ENCODE measurements around the gene GIMAP5. TPM values are rescaled to one million over a fixed set of nuclear protein-coding genes. Genes with fewer than 3 reads are reported as not detected.

Gene GIMAP5
- total and polyA plus RNA-seq, 2 of the 13 experiments (the other 11 are each of a cell fraction or from before 2014, with no cell fraction given) = not detected

DNA sequence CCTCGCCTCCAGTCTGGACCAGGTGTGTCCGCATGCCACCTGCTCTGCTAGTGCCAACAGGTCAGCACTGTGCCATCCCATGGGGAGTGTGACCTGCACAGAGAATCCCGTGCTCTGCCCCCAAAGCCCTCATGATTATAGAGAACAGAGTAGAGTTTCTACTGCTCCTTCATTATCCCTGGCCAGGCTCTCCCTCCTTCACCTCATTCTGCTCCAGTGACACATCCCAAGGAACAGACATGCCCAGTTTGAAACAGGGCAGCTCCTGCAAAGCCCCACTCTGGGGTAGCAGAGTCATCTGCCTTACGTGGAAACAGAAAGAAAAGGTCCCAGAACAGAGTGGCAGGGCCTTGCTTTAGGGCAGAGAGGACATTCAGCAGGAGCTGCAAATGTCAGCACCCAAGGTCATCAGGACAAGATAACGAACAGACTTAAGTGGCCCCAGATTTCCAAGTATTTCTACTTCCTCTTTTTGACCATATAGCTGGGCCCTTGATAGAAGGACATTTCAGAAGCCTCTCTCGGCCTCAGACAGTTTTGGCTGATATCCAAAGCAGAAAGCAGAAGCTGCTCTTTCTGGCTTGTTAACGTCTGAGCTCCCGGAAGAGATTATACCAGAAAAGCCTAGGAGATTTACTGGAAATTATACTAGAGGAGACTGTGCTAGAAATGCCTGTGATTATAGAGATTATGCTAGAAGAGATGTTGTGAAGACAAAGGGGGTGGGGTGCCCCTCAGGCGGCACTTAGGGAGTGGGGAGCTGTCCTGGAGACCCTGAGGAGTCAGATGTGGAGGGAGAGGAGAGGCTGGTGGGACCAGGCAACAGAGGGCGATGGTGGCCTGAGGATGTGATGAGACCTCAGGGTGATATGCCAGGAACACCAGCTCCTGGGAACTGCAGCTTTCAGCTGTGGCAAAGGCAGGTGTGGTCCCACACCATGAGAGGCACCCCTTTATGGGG lies 50.4 kb downstream of the GIMAP5 start (continued):
- no peak for TF ChIP-seq TEF (CRISPR knock-in tag; IDR thresholded peaks at IDR 0.05)

GRCh38 chr7:150788474-150789269 lies 51.5 kb downstream of the GIMAP5 start:
- CTCF ChIA-PET (ENCODE audit: low intra/inter-chr PET ratio, low total read pairs) = no interaction called here
- Histone ChIP-seq H3K4me1 (ENCODE audit: insufficient read depth, low read length) (peaks cover 17% of the 10 kb centered on the region), H3K9ac (ENCODE audit: insufficient read depth, low read depth, low read length) (no peak overlapping the region), H2AFZ (ENCODE audit: low read length) (no peak overlapping the region), H3K4me3 (replicated peaks in 1 of 3; ENCODE audit: insufficient read depth in 1 of 3, low read depth in 2 of 3, low read length in 3 of 3) (no peak overlapping the region), H3K79me2 (ENCODE audit: insufficient read depth, low read length) (no peaks in the 10 kb centered on the region), H3K36me3 (replicated peaks in 1 of 2; ENCODE audit: control insufficient read depth in 1 of 2, insufficient read depth in 2 of 2, low read length in 2 of 2) (no peaks in the 10 kb centered on the region), H3K27ac (ENCODE audit: extremely low read length, insufficient read depth, low read length) (no peak overlapping the region), H4K20me1 (ENCODE audit: insufficient read depth, low read length) (no peaks in the 10 kb centered on the region), H3K27me3 (ENCODE audit: control insufficient read depth in 1 of 2, insufficient read depth in 2 of 2, low read length in 2 of 2) (peaks cover 0 to 42% of the 10 kb centered on the region in 2 experiments; a peak in 3 of 5 replicates), H3K4me2 (ENCODE audit: low read depth, low read length) (no peak overlapping the region), H3K9me3 (ENCODE audit: low read length) (no peaks in the 10 kb centered on the region)
- POLR2A ChIA-PET = no interaction called here
- 32% methylated on average over 7 of the region's 9 CpGs for WGBS (ENCODE audit: low lambda C conversion rate)
- intact Hi-C loops (cut with micrococcal nuclease; ENCODE audit: unreplicated experiment) = no loop called here
- FAIRE-seq (no peak), ATAC-seq (no peak), DNase-seq (ENCODE audit: low spot score) (no peak)
- in situ Hi-C loops (cut with HindIII; ENCODE audit: extremely low pct_ligation_motif_present, low pct_unique_long_range_greater_than_20kb) = no loop called here
- BruUV-seq (replicated peaks) = no TSS peak
- no peak for TF ChIP-seq GTF3A (CRISPR knock-in tag; conservative IDR thresholded peaks at IDR 0.05)
- TF ChIP-seq ELF4 (CRISPR knock-in tag; IDR thresholded peaks at IDR 0.05; ENCODE audit: borderline replicate concordance) = no peak
- TF ChIP-seq, protein P1, sequence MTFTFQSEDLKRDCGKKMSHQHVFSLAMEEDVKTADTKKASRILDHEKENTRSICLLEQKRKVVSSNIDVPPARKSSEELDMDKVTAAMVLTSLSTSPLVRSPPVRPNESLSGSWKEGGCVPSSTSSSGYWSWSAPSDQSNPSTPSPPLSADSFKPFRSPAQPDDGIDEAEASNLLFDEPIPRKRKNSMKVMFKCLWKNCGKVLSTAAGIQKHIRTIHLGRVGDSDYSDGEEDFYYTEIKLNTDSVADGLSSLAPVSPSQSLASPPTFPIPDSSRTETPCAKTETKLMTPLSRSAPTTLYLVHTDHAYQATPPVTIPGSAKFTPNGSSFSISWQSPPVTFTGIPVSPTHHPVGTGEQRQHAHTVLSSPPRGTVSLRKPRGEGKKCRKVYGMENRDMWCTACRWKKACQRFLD (CRISPR knock-in tag; IDR thresholded peaks at IDR 0.05; ENCODE audit: borderline replicate concordance) = no peak
- TF ChIP-seq ZFP37 (CRISPR knock-in tag; IDR thresholded peaks at IDR 0.05; ENCODE audit: borderline replicate concordance) = no peak
- no peak for TF ChIP-seq RELA (CRISPR knock-in tag; IDR thresholded peaks at IDR 0.05)
- TF ChIP-seq ETV5 (CRISPR knock-in tag; IDR thresholded peaks at IDR 0.05; ENCODE audit: borderline replicate concordance) = no peak
- TF ChIP-seq TSC22D2 (CRISPR knock-in tag; IDR thresholded peaks at IDR 0.05; ENCODE audit: borderline replicate concordance) = no peak
- TF ChIP-seq SP2 (CRISPR knock-in tag; IDR thresholded peaks at IDR 0.05) = no peak
- no peak for TF ChIP-seq CBX5 (CRISPR knock-in tag; IDR thresholded peaks at IDR 0.05; ENCODE audit: borderline replicate concordance)
